Measurements from ENCODE around the gene M1AP.

GRCh38 chr2:74554820-74555531, 93.2 kb downstream of the M1AP start:
- TF ChIP-seq, protein P1, sequence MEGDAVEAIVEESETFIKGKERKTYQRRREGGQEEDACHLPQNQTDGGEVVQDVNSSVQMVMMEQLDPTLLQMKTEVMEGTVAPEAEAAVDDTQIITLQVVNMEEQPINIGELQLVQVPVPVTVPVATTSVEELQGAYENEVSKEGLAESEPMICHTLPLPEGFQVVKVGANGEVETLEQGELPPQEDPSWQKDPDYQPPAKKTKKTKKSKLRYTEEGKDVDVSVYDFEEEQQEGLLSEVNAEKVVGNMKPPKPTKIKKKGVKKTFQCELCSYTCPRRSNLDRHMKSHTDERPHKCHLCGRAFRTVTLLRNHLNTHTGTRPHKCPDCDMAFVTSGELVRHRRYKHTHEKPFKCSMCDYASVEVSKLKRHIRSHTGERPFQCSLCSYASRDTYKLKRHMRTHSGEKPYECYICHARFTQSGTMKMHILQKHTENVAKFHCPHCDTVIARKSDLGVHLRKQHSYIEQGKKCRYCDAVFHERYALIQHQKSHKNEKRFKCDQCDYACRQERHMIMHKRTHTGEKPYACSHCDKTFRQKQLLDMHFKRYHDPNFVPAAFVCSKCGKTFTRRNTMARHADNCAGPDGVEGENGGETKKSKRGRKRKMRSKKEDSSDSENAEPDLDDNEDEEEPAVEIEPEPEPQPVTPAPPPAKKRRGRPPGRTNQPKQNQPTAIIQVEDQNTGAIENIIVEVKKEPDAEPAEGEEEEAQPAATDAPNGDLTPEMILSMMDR (IDR thresholded peaks at IDR 0.05): no peak
- no peak for TF ChIP-seq POLR2A (IDR thresholded peaks at IDR 0.05)
